ENCODE measurements around the gene LCE2A.

DNA sequence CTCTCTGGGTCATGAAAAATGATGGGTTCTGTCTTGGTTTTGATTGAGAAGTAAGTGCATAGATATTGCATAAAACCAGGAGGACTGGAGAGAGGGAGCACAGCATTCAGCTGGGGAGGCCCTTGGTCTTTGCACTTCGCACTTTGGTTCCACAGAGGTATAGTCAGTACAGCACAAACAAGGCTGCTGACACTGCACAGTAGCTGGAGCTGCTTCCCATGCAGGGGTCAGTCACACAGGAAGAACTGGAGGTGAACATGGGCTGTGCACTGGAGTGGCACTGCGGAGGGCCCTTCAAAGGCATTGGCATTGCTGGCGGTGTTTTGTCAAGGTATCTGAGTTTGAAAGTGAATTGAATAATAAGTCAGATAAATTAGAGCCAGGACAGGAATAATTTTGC lies 39.5 kb upstream of the LCE2A start:
- TF ChIP-seq POLR2A (IDR thresholded peaks at IDR 0.05) (no peak), CTCF (IDR thresholded peaks at IDR 0.05) (no peak)

All from prostate gland (tissue), 2 donors.